ENCODE data around the gene ZEB1.

GRCh38 chr10:31341552-31341951 lies 22.5 kb downstream of the ZEB1 start:
- no peak for TF ChIP-seq EZH2 (IDR thresholded peaks at IDR 0.05; ENCODE audit: low read depth)
- TF ChIP-seq, protein P1, sequence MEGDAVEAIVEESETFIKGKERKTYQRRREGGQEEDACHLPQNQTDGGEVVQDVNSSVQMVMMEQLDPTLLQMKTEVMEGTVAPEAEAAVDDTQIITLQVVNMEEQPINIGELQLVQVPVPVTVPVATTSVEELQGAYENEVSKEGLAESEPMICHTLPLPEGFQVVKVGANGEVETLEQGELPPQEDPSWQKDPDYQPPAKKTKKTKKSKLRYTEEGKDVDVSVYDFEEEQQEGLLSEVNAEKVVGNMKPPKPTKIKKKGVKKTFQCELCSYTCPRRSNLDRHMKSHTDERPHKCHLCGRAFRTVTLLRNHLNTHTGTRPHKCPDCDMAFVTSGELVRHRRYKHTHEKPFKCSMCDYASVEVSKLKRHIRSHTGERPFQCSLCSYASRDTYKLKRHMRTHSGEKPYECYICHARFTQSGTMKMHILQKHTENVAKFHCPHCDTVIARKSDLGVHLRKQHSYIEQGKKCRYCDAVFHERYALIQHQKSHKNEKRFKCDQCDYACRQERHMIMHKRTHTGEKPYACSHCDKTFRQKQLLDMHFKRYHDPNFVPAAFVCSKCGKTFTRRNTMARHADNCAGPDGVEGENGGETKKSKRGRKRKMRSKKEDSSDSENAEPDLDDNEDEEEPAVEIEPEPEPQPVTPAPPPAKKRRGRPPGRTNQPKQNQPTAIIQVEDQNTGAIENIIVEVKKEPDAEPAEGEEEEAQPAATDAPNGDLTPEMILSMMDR (conservative IDR thresholded peaks at IDR 0.05), result no peak

All from PC-9 (cell line).